Ovary (tissue), 3 donors: ENCODE data around the gene TMED9.

ENCODE experiments used
- CTCF ChIP-seq, 3 donors: fragments of 450-650 bp in 2 of 3; fragments of 200-600 bp in 1 of 3; IDR thresholded peaks; one replicate each; pipeline versions ENCODE4 v1.5.1 to v1.8.0; 2016 to 2022; ENCODE audit warnings: antibody characterized with exemption in 3 of 3, mild to moderate bottlenecking in 1 of 3
- EP300 ChIP-seq: sonication (generic); formaldehyde crosslinking; IDR thresholded peaks from one replicate; pipeline ENCODE4 v1.6.1; 2017; ENCODE audit warnings: antibody characterized with exemption
- POLR2A ChIP-seq: fragments of 450-650 bp; IDR thresholded peaks from one replicate; pipeline ENCODE4 v1.6.1; 2017; ENCODE audit warnings: antibody characterized with exemption, mild to moderate bottlenecking, moderate library complexity
- donor health status: DM: no; HTN: no; CAD: no.

GRCh38 chr5:177611446-177612214 lies 19.6 kb downstream of the TMED9 start:
- TF ChIP-seq CTCF (IDR thresholded peaks at IDR 0.05) (no peak), EP300 (no peak), POLR2A (no peak)
